IPS-18c (cell line): ENCODE data around the gene GPR107.

Experiments
- H3K4me3 ChIP-seq: 2 replicates; pipeline ENCODE4 v1.7.0; 2013; ENCODE audit warnings: low read depth, mild to moderate bottlenecking, low read length, moderate library complexity; ENCODE audit not compliant: insufficient read depth
- H3K9me3 ChIP-seq: one replicate; pipeline ENCODE4 v1.6.1; 2013; ENCODE audit warnings: mild to moderate bottlenecking, low read length, moderate library complexity; ENCODE audit not compliant: control insufficient read depth, insufficient read depth

The GPR107 gene

DNA sequence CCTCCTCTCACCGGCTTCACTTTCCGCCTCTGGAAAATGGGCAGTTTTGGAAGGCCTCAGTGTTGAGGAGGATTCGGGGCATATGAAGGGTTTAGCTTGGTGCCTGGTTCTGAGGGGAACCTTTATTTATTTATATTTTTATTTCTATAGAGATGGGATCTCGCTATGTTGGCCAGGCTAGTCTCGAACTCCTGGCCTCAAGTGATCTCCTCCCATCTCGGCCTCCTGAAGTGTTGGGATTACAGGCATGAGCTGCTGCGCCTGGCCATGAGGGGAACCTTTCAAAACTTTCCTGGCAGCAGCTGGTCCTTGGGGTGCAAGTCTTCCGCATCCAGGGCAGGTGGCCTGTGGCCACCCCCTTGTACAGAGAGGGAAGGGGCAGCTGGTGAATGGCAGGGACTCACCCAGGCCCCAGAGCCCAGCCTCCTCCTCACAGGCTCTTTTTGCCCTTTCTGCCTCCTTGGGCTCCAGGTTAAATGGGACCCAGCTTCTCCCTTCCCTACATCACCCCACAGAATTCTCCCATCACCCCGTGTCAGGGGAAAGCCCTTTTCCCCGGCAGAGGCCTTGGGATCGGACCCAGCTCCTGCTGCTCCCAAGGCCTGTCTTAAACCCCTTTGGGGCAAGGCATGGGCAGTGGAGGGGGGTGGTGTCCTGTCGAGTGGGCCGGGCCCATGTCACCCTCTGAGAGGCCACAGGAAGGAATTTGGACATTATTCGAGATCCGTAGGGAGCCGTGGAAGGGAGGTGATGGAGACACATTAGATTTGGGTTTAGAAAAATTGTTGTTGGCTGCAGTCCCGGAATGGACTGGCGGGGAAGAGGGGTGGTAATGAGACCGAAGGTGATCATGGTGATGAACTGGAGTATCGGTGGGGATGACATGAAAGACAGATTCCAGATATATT lies 124.4 kb downstream of the GPR107 start:
- H3K9me3 ChIP-seq = no peaks in the 10 kb centered on the region
- H3K4me3 ChIP-seq = no peak overlapping the region

- no peaks in the 10 kb centered on the region for H3K9me3 ChIP-seq
- no peak overlapping the region for H3K4me3 ChIP-seq
These were observed 125.7 kb downstream of the GPR107 start for GRCh38 chr9:130179331-130179907.

- no peaks in the 10 kb centered on the region for H3K9me3 ChIP-seq
- no peak overlapping the region for H3K4me3 ChIP-seq
These were observed 126.8 kb downstream of the GPR107 start for GRCh38 chr9:130180516-130180915.

DNA sequence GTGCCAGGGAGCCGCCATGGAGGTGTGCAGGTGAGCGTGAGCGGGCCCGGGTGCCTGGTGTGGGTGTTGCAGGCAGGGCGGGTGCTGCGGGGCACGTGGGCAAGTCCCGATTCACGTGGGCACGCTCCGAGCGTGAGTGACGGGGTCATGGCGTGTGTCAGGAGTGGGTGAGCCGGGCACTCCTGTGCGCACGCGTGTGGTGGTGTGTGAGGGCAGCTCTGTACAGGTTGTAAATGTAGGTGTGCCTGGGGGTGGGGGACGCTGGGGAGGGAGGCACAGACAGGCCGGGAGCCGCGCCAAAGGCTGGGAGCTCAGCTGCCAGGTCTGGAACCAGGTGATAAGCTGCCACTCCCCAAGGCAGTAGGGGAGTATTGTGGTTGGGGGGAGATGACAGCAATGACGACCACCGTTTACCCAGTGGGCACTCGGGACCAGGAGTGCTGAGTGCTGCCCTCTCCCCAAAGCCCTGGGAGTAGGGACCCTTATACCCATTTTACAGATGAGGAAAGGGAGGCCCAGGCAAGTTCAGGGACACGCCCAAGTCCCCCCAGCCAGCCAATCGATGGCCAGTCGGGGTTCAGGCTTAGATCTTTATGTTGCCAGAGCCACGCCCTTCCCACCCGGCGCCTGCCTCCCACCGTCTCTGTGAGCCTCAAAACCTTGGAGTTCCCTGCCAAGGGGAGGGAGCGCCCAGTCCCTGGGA lies 128.1 kb downstream of the GPR107 start:
- Histone ChIP-seq H3K9me3 (no peaks in the 10 kb centered on the region), H3K4me3 (no peak overlapping the region)

DNA sequence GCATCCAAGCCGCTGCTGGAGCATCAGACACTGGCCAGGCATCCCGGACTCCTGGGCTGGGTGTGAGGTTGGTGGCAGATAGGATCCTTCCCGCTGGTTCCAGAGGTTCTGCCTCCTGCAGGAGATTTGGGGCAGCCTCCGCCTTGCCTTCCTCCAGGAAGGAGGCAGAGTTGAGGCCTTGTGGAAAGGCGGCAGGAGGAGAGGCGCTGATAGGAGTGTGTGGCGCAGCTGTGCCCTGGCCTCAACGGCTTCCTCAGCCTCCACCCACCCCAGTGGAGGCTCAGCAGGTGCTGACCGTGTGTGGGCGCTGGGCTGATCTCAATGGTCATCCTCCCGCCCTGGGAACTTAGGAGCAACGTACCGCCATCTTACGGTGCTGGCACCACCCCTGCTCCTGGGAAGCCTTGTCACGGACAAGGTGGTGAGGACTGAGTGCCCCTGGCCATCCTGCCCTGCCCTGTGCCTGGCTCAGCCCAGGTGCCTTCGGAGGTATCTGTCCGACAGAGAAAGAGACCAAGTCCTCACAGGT lies 128.7 kb downstream of the GPR107 start:
- Histone ChIP-seq H3K4me3 (no peak overlapping the region), H3K9me3 (no peaks in the 10 kb centered on the region)

DNA sequence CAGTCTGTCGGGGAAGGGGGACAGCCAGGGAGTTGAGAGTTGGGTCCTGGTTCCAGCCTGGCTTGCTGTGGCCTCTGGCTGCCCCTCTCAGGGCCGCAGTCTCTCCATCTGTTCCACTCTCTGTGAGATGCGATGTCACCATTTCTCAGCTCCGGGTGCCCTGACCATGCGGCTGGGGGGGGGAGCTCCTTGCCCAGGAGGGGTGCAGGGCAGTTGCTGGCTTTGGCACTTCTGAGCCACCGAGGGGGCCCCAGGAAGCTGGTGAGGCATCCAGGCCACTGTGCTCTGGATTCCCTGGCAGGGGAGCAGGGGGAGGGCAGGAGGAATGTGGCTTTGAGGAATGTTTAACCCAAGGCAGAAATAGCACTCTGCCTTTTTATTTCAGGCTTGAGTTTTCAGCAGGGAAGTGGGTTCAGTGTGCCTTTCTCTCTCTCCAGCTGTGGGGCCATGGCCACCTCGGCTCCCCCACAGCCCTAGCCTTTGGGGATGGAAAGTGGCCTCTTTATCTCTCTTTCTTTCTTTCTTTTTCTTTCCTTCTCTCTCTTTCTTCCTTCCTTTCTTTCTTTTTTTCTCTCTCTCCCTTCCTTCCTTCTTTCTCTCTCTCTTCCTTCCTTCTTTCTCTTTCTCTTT lies 129.5 kb downstream of the GPR107 start:
- Histone ChIP-seq H3K9me3 (no peaks in the 10 kb centered on the region), H3K4me3 (no peak overlapping the region; the same call in 1 of the 2 replicates)

DNA sequence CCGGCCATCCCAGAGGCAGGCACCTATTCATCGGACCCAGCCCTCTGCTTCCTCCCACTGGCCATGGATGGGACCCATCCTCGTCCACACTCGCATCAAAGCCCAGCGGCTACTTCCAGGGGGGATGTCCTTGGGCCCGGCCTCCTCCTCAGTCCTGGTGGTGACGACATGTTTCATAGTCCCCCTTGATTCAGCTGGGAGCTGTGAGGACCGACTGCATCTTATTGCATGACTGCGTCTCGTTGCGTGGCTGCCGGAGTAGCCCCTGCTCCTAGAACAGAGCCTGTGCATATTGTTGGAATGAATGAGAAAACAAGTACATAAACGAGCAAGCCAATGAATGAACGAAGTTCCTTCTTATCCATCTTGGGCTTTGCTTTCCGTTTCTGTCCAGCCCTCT lies 131.3 kb downstream of the GPR107 start:
- Histone ChIP-seq H3K4me3 (no peak overlapping the region), H3K9me3 (no peaks in the 10 kb centered on the region)

GRCh38 chr9:130185490-130186031 lies 131.9 kb downstream of the GPR107 start:
- H3K9me3 ChIP-seq = no peaks in the 10 kb centered on the region
- no peak overlapping the region for H3K4me3 ChIP-seq

DNA sequence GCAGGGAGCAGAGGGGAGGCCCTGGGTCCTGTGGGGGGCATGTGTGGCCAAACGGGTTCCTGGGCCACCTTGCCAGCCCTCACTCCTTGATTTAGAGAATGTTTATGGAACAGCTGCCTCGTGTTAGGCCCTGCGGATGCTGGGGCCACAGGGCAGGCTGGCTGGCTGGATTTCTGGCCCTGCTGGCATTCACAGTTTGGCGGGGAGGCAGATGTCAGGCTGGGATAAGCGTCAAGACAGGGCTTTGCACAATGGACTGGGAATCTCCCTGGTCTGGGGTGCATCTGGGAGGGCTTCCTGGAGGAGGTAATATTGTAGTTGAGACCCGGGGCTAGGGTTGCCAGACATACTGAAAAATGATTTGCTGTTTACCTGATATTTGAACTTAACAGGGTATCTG lies 132.3 kb downstream of the GPR107 start:
- Histone ChIP-seq H3K9me3 (no peaks in the 10 kb centered on the region), H3K4me3 (no peak overlapping the region)

DNA sequence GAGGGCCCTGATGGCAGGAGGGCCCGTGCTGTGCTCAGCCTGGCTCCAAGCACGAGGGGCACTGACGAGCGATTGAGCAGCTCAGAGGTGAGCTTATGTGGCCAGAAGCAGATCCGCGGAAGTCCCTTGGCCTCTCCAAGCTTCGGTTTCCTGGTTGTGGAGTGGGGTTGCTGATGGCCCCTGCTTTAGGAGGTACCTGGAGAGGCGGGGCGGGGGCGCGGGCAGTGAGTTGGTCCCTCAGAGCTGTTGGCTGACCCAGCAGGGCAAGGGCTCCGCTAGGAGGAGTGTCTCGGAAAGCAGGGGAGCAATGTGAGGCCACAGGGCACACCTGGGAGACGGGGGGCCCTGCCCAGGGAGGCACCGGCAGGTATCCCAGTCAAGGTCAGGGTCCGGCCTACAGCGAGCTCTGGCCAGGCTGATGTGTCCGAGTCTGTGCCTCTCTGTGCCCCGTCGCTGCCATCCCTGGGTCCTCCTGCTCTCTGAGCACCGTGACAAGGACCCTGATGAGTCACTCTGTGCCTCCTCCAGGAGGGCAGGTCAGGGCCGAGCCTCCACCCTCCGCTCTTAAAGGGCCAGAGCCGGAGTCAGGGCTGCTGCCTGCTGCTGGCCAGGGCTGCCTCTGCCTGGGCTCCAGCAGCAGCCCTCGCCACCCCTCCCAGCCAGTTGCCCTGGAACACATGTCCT lies 133.3 kb downstream of the GPR107 start:
- H3K9me3 ChIP-seq = no peaks in the 10 kb centered on the region
- H3K4me3 ChIP-seq = no peak overlapping the region

GRCh38 chr9:130187523-130187846 lies 133.8 kb downstream of the GPR107 start:
- H3K9me3 ChIP-seq = no peaks in the 10 kb centered on the region

GRCh38 chr9:130188860-130189481 lies 135.3 kb downstream of the GPR107 start:
- Histone ChIP-seq H3K9me3 (peaks cover 3% of the 10 kb centered on the region), H3K4me3 (no peak overlapping the region)

More at GRCh38 chr9:130187523-130187846, 133.8 kb downstream of the GPR107 start:
- no peak overlapping the region for H3K4me3 ChIP-seq
